Stimulated activated naive CD8-positive, alpha-beta T cell treated with anti-CD3 and anti-CD28 coated beads, Interleukin-15, Interleukin-2, amounts not matched to agents 100 ng/mL and 50 ng/mL, for 24 hours (primary cell): ENCODE measurements around the gene LSS.
A peak's percentile ranks its signal among the peaks of the same experiment; 100 is the strongest.

Experiments used
- H3K27ac Mint-ChIP-seq: one replicate; pipeline ENCODE4 v1.8.0; 2021; ENCODE audit warnings: mild to moderate bottlenecking, mixed read lengths
- H3K27me3 Mint-ChIP-seq: one replicate; pipeline ENCODE4 v1.8.0; 2021; ENCODE audit warnings: mixed read lengths
- H3K36me3 Mint-ChIP-seq: one replicate; pipeline ENCODE4 v1.8.0; 2021; ENCODE audit warnings: low read depth, mixed read lengths
- H3K4me1 Mint-ChIP-seq: one replicate; pipeline ENCODE4 v1.8.0; 2021; ENCODE audit warnings: low read depth, mixed read lengths
- H3K4me3 Mint-ChIP-seq: one replicate; pipeline ENCODE4 v1.8.0; 2021; ENCODE audit warnings: mild to moderate bottlenecking, mixed read lengths
- H3K9me3 Mint-ChIP-seq: one replicate; pipeline ENCODE4 v1.8.0; 2021; ENCODE audit warnings: mixed read lengths

Gene LSS

DNA sequence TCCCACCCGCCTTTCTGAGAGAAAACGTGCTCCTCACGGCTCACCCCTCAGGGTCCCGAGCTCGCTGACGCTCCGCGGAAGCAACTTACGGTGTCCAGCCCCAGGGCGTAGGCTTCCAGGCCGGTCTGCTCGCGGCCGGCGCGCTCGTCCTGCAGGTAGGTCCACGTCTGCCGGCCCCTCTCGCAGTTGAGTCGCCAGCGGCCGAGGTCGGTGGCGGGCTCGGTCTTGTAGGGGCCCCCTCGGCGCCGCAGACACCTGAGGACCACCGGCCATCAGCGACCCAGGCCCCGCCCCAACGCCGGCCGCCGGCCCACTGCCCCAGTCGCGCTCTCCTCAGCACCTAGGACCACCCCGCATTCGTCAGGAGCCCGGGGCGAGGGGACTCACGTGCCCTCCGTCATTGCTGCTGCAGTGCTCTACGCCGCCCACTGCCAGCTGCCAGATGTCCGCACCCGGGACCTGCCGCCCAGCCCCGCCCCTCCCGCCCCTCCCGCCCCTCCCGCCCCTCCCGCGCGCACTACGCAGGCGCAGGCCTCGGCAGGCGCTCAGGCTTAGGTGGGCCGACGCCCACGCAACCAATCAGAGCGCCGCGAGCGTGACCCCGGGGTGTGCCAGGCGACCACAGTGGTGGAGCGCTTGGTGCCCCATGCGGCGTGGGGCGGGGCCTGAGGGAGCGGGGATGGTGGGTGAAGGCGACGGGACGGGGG lies at the start of gene LSS:
Gene LSS, minus strand, starts transcription at position 430 of the 707 bp plus-strand sequence. Its CDS starts 29 bp downstream, at position 401.
- Mint-ChIP-seq H3K9me3 (no peaks in the 10 kb centered on the region), H3K27ac (peak within 1 kb of the TSS; percentile 88), H3K4me3 (peak within 1 kb of the TSS; percentile 82), H3K4me1 (peaks cover 44% of the 10 kb centered on the region), H3K27me3 (no peaks in the 10 kb centered on the region), H3K36me3 (peaks cover 24% of the 10 kb centered on the region)

DNA sequence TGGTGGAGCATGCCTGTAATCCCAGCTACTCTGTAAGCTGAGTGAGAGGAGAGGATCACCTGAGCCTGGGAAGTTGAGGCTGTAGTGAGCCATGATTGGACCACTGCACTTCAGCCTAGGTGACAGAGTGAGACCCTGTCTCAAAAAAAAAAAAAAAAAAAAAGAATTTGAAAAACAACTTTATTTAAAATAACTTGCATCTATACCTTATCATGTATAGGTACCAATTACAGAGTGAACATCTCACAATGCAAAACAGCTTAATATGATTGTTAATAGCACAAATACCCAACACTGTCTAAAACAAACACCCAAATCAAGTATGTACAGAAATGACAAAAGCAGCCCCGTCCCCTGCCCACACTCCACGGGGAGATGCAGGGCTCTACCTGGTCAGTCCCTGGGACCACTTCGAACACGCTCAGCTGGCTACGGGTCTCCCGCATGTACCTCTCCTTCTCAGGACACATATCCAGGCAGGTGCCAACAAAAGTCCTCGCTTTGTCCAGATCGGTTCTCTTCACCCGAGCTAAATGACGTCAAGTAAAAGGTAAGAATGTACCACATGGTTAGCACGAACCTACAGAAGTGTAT lies 46.3 kb upstream of the LSS start:
- H3K27me3 Mint-ChIP-seq = no peaks in the 10 kb centered on the region
- no peaks in the 10 kb centered on the region for H3K4me1 Mint-ChIP-seq
- no peak overlapping the region for H3K27ac Mint-ChIP-seq
- peaks cover 69% of the 10 kb centered on the region for H3K36me3 Mint-ChIP-seq
- H3K9me3 Mint-ChIP-seq = no peaks in the 10 kb centered on the region
- H3K4me3 Mint-ChIP-seq = no peak overlapping the region

DNA sequence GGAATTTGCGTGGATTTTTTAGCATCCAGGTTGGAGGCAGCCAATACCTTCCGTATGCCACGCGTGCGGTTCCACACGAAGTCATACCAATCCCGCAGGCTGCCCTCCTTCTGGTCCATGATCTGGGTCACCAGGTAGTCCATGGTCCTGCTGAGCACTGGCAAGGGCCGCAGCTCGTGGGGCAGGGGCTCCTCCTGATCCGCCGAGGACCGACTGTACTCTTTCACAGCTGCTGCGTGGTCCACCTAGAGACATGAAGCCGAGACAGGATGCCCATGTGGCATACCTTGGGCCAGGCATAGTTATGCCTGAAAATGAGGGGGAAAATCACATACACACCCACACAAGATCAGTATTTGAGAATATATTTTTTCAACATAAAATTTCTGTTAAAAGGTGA lies 44.8 kb upstream of the LSS start:
- H3K4me1 Mint-ChIP-seq = no peaks in the 10 kb centered on the region
- no peaks in the 10 kb centered on the region for H3K27me3 Mint-ChIP-seq
- H3K9me3 Mint-ChIP-seq = no peaks in the 10 kb centered on the region
- H3K36me3 Mint-ChIP-seq = peaks cover 66% of the 10 kb centered on the region
- H3K4me3 Mint-ChIP-seq = no peak overlapping the region
- H3K27ac Mint-ChIP-seq = no peak overlapping the region

DNA sequence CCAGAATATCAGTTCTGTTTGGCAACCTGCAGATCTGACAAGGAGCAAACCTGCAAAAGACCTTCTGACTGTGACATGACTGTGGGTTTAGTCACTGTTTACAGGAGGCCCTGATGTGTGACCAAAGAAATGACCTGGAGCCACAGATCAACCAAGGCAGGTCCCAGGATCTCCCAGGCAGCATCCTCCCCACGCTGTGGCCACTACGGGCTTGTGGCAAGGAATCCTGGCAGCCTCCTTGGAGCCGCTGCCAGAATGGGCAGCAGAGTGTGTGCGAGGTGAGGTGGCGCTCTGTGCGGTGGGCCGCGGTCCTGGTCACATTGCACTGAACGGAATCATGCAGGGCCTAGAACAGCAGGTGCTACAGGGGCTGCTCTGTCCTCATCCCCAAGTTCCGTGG lies 40.9 kb upstream of the LSS start:
- Mint-ChIP-seq H3K4me1 (no peaks in the 10 kb centered on the region), H3K36me3 (peaks cover 69% of the 10 kb centered on the region), H3K27me3 (no peaks in the 10 kb centered on the region), H3K27ac (no peak overlapping the region), H3K9me3 (no peaks in the 10 kb centered on the region), H3K4me3 (no peak overlapping the region)

DNA sequence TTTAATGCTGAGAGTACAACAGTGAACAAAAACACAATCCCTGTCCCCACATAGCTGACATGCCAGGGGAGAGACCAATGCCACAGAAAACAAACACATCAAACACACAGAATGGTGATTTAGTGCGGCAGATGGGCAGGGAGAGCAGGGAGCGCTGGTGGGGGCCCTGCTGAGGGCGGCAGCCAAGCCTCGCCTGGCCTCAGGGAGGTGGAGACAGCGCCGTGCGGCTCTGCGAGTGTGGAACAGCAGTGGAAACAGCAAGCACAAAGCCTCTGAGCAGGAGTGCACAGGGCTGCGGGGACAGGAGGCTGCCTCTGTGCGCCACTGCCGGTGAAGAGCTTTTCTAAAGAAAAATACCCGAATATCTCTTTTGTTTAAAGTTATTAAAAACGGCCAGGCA lies 39.8 kb upstream of the LSS start:
- Mint-ChIP-seq H3K9me3 (no peaks in the 10 kb centered on the region), H3K27me3 (no peaks in the 10 kb centered on the region), H3K4me1 (no peaks in the 10 kb centered on the region), H3K36me3 (peaks cover 62% of the 10 kb centered on the region), H3K4me3 (no peak overlapping the region), H3K27ac (no peak overlapping the region)

DNA sequence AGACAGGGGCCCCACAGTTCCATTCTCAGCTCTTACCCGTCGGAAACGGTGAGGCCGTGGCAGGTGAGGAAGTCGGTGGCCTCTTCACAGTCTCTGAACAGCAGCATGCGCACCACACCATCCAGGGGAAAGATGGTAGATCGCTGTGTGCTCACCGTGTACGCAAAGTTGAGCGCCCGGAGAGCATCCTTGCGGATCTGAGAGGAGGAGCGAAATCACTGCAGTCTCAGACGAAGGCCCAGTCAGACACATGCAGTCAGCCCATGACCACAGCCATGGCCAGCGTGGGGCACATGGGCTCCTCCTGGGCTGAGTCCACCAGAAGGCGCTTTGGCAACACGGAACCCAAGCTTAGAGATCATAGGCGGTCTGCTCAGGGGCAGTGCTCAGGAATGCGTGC lies 38.4 kb upstream of the LSS start:
- Mint-ChIP-seq H3K27me3 (no peaks in the 10 kb centered on the region), H3K4me3 (no peak overlapping the region), H3K9me3 (no peaks in the 10 kb centered on the region), H3K4me1 (no peaks in the 10 kb centered on the region), H3K36me3 (peaks cover 56% of the 10 kb centered on the region), H3K27ac (no peak overlapping the region)

DNA sequence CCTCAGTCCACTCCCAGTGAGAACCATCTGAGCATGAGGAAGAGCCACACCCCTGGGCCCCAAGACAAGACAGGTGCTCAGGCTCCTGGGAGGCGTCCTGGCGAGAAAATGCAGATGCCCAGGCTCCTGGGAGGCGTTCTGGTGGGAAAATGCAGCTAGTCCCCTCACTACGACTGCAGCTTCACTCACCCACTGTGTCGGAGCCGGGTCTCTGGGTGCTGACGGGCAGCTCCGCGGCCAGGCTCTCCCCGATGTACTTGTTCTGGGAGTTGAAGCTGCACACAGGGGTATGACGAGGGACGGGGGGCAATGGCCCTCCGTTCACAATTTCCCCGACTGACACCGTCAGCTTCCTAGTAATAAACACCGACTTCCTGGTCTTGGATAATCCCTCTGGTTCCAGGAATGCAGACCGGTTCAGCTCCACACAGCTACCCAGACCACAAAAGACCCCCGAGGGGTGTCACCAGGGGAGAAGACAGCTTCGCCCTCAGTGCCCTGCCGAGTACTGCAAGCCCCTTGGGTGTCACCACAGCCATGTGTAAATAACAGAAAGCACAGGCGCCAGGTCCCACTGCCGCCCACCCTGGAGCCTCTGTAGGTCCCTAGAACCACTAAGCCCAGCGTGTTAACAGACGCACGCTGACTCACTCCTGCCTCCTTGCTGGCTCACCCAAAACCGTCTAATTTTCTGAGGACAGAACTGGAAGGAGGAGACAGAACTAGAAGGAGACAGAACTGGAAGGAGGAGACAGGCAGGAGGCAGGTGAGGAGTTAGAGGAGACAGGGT lies 37.4 kb upstream of the LSS start:
- no peaks in the 10 kb centered on the region for H3K27me3 Mint-ChIP-seq
- no peaks in the 10 kb centered on the region for H3K4me1 Mint-ChIP-seq
- H3K27ac Mint-ChIP-seq = no peak overlapping the region
- H3K36me3 Mint-ChIP-seq = peaks cover 60% of the 10 kb centered on the region
- no peak overlapping the region for H3K4me3 Mint-ChIP-seq
- H3K9me3 Mint-ChIP-seq = no peaks in the 10 kb centered on the region

DNA sequence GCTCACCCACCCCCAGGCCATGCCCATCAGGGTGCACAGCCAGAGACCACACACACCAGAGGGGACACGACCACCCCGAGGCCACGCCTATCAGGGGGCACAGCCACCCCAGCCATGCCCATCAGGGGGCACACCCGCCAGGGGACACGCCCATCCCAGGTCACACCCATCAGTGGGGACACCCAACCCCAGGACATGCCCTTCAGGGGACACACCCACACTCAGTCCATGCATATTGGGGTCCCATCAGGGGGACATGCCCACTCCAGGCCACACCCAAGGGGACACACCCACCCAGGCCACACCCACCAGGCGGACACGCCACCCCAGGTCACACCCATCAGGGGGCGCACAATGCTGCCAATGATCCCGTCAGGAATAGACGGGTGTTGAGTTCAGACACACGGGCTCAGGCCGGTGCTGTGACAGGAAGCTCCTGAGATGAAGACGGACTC lies 36.1 kb upstream of the LSS start:
- Mint-ChIP-seq H3K27me3 (no peaks in the 10 kb centered on the region), H3K36me3 (peaks cover 56% of the 10 kb centered on the region), H3K4me1 (no peaks in the 10 kb centered on the region), H3K4me3 (no peak overlapping the region), H3K27ac (no peak overlapping the region), H3K9me3 (no peaks in the 10 kb centered on the region)

DNA sequence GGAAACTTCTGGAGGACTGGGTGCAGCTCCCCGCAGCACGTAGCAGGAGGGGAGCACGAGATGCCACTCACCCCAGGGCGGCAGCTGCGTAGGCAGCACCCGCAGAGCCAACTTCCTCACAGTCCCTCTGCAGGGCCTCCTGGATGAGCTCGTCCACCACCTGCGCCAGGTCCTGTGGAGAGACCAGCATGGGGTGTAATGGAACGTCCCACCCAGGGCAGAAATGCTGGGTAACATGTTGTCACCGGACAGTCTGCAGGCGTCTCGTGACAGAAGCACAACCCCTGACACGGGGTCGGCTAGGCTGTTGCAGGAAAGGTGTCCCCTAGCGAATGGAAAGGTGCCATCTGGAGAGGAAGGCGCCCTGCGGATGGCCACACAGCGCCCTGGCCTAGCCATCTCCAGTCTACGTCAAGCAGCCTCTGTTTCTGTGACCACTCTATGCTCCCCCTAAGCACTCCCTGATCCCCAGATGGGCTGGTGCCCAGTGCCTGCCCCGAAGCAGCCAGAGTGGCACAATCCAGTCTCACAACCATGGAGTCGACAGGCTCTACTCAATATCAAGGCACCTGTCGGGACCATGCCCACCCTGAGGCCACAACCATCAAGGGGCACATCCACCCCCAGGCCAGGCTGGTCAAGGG lies 35.6 kb upstream of the LSS start:
- no peak overlapping the region for H3K4me3 Mint-ChIP-seq
- no peak overlapping the region for H3K27ac Mint-ChIP-seq
- peaks cover 52% of the 10 kb centered on the region for H3K36me3 Mint-ChIP-seq
- no peaks in the 10 kb centered on the region for H3K4me1 Mint-ChIP-seq
- no peaks in the 10 kb centered on the region for H3K27me3 Mint-ChIP-seq
- H3K9me3 Mint-ChIP-seq = no peaks in the 10 kb centered on the region

DNA sequence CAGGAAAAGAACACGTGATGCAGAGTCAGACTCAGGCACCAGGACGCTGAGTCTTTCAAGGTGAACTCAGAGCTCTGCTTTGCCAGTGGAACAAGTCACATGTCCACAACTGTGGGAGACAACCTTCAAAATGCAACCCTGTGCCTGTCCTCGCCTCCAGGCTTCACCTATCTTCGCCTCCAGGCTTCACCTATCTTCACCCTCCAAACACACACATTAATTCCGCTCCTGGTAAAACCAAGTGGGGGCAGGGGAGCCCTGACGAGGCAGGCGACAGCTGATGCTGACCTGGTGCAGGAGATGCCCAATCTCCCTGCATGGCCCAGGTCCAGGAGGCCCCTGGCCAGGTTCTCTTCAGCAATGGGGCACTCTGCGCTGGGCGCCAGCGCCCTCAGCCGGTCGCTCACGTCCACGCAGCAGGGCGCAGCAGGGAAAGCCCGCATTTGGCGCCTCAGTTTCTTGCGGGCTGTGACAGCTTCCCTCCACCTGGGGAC lies 28.0 kb upstream of the LSS start:
- Mint-ChIP-seq H3K9me3 (no peaks in the 10 kb centered on the region), H3K27ac (no peak overlapping the region), H3K4me1 (peaks cover 21% of the 10 kb centered on the region), H3K36me3 (peaks cover 77% of the 10 kb centered on the region), H3K27me3 (no peaks in the 10 kb centered on the region), H3K4me3 (no peak overlapping the region)

DNA sequence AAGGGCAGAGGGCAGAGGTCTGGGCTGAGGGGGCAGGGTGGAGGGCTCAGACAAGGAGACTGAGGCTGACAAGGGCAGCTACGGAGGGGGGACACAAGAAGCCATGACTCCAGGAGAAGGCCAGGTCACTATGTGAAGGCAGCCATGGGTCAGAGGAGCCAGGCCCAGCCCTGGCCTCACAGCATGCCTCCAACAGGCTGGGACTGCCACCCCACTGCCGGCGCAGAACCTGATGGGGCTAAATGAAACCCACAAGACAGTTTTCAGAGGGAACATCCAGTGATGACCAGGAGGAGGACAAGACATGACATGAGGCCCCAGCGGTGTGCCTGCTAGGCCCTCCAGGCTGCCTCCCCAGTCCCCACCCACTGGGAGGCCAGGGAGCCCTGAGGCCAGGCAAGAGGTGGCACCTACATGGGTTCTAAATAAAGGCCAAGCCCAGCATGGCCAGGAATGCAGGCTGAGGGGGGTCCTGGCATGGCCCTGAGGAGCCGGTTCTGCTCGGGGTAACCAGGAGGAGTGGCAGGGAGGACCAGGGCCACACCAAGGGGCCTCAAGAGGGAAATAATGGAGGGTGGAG lies 27.3 kb upstream of the LSS start:
- H3K9me3 Mint-ChIP-seq = no peaks in the 10 kb centered on the region
- H3K4me3 Mint-ChIP-seq = no peak overlapping the region
- no peaks in the 10 kb centered on the region for H3K27me3 Mint-ChIP-seq
- peaks cover 28% of the 10 kb centered on the region for H3K4me1 Mint-ChIP-seq
- H3K36me3 Mint-ChIP-seq = peaks cover 75% of the 10 kb centered on the region
- no peak overlapping the region for H3K27ac Mint-ChIP-seq

DNA sequence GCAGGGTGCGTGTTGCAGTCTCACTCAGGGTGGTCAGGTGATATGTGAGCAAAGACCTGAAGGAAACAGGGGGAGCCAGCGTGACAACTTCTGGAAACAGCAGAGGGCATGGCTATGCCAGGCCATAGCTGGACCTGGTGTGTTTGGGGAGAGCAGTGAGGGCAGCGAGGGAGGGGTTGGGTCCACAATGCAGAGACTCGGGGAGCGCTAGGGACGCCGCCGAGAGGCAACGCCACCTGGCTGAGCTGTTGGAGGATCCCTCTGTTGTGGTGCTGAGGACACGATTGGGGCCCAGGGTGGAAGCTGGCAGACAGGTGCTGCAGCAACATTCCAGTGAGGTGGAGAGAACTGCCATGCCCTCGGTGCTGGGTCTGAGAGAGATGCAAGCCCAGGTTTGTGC lies 26.6 kb upstream of the LSS start:
- H3K4me1 Mint-ChIP-seq = peaks cover 35% of the 10 kb centered on the region
- H3K27me3 Mint-ChIP-seq = no peaks in the 10 kb centered on the region
- H3K4me3 Mint-ChIP-seq = no peak overlapping the region
- no peaks in the 10 kb centered on the region for H3K9me3 Mint-ChIP-seq
- H3K27ac Mint-ChIP-seq = peak overlapping the region; percentile 95
- peaks cover 75% of the 10 kb centered on the region for H3K36me3 Mint-ChIP-seq

DNA sequence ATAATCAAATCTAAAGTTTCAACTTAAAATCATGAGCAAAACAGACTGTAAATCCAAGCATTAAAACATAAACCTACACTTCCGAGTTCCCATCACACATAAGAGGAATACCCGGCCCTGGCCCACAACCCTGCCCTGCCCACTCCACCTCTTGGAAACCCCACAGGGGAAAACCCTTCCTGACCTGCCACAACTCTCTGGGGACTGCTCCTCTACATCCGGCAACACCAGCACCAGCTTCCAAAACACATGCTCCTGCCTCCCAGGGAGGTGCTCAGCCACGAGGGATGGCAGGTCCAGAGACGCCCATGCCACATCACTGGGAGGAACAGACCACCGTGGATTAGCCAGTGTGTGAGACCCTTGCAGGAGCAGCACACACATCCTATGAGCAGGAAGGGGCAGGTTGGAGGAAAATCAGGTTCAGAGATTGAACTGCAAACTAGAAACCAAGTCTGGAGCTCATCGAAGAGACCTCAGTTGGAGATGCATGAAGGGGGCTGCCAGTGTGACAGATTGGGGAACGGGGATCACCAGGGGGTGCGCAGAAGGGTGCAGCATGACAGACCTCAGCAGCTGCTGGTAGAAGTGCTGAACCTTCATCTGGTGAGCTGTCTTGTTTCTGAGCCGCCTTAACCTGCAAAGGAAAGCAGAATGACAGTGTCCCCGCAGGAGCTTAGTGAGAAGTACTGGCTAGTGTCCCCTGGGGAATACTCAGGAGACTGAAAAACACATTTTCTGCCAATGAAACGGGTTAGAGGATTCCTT lies 25.8 kb upstream of the LSS start:
- Mint-ChIP-seq H3K36me3 (peaks cover 83% of the 10 kb centered on the region), H3K27ac (peak overlapping the region; percentile 95), H3K9me3 (no peaks in the 10 kb centered on the region), H3K4me1 (peaks cover 43% of the 10 kb centered on the region), H3K4me3 (no peak overlapping the region), H3K27me3 (no peaks in the 10 kb centered on the region)

DNA sequence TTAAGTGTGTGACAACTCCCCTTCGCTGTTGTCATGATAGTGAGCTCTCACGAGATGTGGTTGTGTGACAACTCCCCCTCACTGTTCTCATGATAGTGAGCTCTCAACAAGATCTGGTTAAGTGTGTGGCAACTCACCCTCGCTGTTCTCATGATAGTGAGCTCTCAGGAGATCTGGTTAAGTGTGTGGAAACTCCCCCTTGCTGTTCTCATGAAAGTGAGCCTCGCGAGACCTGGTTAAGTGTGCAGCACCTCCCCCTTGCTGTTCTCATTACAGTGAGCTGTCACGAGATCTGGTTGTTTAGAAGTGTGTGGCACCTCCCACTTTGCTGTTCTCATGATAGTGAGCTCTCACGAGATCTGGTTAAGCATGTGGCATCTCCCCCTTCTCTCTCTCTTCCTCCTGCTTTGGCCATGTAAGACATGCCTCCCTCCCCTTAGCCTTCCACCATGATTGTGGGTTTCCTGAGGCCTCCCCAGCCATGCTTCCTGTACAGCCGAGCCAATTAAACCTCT lies 25.1 kb upstream of the LSS start:
- Mint-ChIP-seq H3K4me1 (peaks cover 43% of the 10 kb centered on the region), H3K9me3 (no peaks in the 10 kb centered on the region), H3K27me3 (no peaks in the 10 kb centered on the region), H3K4me3 (peak overlapping the region; percentile 35), H3K36me3 (peaks cover 85% of the 10 kb centered on the region), H3K27ac (peak overlapping the region; percentile 95)
